NCI-H2107 treated with DMSO at 0.1 percent for 48 hours (cell line): Measurements from ENCODE around the gene CNPY3.
"Not testable (repeated sequence)": the region's sequence is repeated elsewhere in the genome, so short reads cannot be mapped to it uniquely, and the experiment has no call there.

Experiments
- DNase-seq: peaks from one replicate; lab custom pipeline; 2025; ENCODE audit not compliant: unreplicated experiment; lab: John Stamatoyannopoulos, UW

Gene CNPY3

DNA sequence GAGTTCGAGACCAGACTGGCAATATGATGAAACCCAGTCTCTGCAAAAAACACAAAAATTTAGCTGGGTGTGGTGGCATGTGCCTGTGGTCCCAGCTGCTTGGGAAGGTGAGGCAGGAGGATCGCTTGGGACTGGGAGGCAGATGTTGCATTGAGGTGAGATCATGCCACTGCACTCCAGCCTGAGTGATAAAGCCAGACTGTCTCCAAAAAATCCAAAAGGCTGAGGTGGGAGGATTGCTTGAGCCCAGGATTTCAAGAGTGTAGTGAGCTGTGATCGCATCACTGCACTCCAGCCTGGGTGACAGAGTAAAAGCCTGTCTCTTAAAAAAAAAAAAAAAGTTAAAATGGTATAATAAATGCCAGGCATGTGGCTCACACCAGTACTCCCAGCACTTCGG is 14.7 kb upstream of the CNPY3 start:
- no peak for DNase-seq

DNA sequence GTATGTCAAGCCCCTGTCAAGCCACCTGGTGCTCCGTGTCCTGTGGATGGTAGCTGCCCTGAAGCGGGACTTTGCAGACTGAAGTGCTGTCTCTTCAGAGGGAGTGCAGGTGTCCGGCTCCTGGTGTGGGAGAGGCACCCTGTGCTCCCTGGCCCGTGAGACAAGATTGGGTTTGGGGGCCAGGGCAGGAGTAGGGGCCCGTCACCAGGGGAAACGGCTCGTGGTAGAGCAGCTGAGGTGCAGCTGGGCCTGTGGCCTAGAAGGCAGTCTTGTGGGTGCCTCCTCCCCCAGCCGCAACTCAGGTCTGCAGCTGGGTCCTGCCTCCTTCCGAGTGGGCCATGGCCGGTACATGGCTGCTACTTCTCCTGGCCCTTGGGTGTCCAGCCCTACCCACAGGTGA is 13.5 kb upstream of the CNPY3 start, which contains the start of gene PTCRA:
Gene PTCRA (plus strand): TSS at position 322 of the 400 bp plus-strand sequence. CDS start 17 bp downstream, at position 339.
- no peak for DNase-seq

DNA sequence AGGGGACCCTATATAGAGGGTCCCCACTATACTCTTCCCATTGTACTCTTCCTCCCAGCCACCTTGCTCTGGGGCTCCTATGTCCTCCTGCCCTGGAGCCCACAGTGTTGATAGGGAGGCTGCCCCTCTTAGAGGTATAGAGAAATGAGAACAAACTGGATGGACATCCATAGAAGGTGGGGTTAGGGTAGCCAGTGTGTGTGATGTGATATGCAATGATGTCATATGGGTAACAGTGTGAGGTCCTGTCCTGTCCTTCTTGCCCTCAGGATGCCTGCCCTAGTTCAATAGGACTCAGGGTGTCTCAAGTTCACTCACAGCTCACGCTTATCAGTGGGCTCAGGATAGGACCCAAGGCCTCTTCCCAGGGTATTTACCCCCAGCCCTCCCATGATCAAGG is 13.0 kb upstream of the CNPY3 start:
- DNase-seq: no peak

DNA sequence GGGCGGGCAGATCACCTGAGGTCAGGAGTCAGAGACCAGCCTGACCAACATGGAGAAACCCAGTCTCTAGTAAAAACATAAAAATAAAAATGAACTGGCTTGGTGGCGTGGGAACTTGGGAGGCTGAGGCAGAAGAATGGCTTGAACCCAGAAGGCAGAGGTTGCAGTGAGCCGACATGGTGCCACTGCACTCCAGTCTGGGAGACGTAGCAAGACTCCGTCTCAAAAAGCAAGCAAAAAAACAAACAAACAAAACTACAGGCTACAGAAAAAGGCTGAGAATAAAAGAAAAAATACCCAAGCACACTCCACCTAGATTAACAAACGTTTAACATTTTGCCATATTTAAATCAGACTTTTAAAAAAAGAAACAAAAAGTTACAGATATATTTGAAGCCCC is 7.5 kb upstream of the CNPY3 start:
- DNase-seq: no peak

DNA sequence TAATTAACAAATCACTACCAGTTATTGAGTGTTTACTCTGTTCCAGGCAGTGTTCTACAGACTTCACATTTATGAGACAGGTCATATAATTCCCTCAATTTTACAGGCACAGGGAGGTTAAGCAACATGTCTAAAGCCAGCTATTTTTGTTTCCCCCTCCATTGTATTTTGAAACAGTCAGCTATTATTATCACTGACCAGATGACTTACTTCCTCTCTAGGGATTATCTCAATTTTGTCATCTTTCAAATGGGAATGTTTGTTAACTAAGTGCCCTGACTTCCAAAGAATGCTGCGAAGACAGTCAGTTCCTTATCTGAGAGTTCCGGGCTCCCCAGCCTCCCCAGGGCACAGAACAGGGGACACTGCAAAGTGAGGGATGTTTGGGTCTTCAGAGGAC is 5.6 kb upstream of the CNPY3 start:
- DNase-seq: no peak

DNA sequence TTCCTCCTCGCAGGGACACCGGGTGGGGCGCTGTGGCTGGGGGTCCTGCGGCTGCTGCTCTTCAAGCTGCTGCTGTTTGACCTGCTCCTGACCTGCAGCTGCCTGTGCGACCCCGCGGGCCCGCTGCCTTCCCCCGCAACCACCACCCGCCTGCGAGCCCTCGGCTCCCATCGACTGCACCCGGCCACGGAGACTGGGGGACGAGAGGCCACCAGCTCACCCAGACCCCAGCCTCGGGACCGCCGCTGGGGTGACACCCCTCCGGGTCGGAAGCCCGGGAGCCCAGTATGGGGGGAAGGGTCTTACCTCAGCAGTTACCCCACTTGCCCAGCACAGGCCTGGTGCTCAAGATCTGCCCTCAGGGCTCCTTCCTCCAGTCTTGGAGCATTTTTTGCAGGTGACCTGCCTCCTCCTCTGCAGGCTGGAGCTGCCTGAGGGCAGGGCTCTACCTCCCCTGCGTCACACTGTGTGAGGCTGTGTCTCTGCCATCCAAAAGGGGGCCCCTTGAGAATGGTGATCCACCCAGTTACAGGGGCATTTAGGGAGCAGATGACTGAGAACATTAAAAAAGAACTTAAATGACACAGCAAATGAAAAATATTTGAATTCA is 3.9 kb upstream of the CNPY3 start:
- no peak for DNase-seq

DNA sequence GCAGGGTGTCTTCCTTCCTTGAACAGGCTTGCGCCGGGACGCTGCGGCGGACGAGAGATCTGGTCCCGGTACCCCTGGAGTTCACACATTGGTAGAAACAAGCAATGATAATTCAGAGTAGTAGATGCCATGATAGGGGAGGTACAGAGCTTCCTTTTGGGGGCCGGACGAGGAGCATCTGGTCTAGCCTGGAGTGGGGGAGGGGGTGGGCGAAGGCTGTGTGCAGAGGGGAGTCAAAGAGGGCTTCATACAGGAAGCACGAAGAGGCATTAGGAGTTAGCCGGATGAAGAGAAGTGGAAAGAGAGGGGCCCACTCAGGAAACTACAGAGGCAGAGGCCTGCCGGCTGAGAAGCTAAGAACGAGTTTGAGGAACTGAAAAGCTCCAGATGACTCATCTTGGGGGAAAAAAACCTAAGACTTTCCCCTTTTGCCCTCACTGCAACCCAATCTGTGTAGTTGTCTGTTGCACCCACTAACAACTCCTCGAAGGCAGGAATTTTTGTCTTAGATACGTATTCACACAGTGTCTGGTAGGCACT is 611 bp downstream of the CNPY3 start:
- DNase-seq: no peak

DNA sequence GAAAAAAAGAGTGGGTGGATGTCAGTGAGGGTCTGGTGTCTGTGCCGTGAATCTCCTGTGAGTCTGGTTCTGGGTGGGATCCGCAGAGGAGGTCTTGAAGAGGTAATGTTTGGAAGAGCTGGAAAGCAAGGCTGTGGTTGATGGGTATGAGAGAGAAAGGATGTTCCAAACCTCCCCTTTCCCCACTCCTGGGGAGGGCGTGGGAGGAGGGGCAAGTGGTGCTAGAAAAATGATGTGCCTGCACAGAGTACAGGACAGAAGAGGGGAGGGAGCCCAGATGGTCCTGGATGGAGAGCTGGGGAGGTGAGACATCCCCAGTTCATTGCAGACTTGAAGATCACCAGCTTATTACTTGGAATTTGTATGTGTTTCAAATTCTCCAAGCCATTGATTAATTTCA is 3.1 kb downstream of the CNPY3 start:
- DNase-seq: no peak

DNA sequence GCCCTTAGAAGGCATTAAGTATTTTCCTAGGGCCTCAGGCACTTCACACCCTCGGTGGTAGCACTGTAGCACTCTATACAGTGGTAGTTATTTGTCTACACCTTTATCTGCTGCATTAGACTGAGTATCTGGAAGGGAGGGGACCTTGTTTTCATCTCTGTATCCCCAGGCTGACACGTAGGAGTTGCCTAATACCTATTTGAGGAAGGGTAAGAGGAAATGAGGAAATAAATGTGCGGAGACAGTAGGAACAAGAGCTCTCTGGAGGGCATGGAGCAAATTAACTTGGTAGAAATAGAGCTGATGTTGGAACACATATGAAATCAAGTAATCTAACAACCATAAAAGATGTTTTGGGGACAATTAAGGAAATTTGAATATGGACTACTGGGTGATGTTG is 3.9 kb downstream of the CNPY3 start:
- no peak for DNase-seq

DNA sequence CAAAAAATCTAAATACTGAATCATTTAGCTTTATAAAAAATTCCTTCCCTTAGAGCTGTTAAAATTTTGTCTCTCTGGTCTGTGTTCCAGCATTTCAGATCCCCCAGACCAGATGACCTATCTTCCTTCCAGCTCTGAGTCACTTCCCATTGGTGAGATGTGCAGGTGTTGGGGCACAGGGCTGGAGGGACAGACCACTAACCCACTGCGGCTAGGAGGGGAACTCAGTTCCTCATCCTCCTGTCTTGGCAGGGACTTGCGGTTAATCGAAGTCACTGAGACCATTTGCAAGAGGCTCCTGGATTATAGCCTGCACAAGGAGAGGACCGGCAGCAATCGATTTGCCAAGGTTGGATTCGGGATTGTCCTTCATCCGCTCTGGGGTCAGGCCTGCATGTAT is 6.0 kb downstream of the CNPY3 start:
- DNase-seq: no peak

DNA sequence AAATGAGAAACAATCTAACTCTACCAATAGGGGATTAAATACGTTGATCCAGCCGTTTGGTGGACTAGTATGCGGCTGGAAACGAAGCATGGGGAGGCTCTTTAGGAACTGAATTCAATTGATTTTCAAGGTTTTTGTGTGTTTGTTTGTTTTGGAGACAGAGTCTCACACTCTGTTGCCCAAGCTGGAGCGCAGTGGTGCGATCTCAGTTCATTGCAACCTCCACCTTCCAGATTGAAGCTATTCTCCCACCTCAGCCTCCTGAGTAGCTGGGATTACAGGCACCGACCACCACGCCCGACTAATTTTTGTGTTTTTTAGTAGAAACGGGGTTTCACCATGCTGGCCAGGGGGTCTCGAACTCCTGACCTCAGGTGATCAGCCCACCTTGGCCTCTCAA is 7.1 kb downstream of the CNPY3 start:
- DNase-seq: no peak

DNA sequence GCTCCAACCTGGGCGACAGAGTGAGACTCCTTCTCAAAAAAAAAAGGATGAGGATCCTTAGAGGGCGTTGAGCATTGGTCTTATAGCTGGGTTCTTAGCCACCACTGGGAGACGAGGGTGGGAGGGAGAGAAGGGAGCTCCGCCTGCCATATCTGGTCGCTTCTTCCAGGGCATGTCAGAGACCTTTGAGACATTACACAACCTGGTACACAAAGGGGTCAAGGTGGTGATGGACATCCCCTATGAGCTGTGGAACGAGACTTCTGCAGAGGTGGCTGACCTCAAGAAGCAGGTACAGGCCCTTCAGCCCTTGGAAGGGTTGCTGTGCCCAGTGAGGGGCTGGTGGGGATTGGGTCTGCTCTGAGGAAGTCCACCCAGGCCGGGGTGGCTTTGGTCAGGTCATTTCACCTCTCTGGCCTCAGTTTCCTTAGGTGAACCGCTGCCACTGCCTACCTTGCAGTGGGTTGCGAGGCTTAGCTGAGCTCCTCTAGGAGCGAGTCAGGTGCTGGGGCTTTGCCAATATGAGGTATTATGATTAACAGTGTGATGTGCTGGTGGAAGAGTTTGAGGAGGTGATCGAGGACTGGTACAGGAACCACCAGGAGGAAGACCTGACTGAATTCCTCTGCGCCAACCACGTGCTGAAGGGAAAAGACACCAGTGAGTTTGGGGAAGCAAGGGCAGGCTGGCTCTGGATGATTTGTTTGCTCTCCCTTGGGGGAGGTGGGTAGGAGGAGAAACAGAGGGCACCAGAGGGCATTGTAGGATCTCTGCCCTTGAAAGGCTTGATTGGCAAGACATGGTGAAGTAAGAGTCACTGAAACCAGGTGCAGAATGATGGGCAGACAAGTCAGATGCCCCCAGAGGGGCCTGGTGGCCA is 8.5 kb downstream of the CNPY3 start:
- DNase-seq: no peak

DNA sequence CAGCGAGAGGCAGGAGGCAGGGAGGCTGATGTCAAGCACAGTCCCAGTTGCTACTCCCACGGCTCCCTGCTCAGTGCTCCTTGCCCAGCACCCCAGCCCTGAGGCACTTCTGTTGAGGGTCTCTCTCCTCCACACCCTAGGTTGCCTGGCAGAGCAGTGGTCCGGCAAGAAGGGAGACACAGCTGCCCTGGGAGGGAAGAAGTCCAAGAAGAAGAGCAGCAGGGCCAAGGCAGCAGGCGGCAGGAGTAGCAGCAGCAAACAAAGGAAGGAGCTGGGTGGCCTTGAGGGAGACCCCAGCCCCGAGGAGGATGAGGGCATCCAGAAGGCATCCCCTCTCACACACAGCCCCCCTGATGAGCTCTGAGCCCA is 9.1 kb downstream of the CNPY3 start:
- DNase-seq: no peak

DNA sequence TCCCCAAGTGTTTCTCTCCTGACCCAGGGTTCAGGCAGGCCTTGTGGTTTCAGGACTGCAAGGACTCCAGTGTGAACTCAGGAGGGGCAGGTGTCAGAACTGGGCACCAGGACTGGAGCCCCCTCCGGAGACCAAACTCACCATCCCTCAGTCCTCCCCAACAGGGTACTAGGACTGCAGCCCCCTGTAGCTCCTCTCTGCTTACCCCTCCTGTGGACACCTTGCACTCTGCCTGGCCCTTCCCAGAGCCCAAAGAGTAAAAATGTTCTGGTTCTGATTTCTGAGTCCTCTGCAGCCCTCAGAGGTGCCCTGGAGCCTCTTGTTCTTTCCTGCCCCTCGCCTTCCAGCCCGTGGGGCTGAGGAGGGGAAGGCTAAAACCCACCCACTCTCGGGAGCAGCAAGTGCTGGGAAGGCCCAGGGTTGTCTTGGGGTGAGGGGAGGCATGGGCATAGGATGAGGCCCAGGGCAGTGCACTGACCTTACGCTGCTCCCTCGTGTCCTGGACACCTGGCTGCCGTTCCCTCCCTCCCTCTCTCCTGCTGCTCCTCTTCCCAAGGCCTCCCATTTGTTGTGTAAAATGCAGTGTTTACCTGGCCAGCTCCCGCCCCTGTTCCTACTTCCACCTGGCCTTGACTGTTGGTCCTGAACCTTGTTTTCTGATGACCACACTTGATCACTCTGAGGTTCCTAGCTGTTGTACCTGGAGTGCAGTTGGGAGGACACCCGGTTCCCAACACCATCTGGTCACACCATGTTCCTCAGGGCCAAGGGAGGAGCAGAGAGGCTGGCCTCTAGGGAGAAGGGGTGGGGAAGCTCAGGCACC is 9.9 kb downstream of the CNPY3 start:
- DNase-seq: no peak

DNA sequence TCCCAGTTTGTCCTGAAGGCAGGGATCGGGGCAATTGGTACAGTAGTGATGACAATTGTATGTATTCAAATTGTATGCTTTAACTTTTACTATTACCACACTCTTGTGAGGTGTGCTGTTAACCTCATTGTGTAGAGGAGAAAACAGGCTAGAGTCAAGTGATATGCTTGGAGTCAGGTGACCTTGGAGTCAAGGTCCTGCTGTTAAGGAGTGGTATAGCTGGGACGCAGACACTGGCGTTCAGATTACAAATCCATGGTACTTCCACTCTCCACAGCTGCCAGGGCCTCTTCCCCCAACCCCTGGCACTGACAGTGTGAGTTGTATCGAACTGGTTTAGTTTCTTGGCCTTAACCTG is 10.5 kb downstream of the CNPY3 start:
- no peak for DNase-seq

DNA sequence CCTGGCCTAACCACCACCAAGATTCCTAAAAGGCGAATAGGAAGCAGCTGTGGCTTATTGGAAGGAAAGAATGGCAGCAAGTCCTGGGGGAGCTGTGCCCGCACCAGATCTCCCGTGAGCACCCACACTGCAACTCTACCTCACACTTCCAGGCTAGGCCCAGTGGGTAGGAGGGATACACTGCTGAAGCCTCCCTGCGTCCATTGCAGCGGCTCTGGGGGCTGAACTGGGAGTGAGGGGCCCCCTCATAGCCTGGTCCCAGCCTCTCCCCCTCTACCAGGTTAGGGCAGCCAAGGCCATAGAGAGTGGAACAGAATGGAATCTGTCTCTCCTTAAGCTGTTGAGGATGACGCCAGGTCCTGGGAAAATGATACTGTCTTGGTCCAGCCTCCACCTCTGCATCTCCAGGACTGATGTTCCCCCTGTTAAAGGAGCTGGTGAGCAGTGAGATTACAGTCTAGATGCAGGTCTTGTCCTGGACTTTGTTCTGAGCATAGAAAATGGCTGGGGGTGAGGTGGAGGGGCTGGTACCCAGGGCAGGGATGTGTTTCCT is 11.3 kb downstream of the CNPY3 start:
- no peak for DNase-seq

DNA sequence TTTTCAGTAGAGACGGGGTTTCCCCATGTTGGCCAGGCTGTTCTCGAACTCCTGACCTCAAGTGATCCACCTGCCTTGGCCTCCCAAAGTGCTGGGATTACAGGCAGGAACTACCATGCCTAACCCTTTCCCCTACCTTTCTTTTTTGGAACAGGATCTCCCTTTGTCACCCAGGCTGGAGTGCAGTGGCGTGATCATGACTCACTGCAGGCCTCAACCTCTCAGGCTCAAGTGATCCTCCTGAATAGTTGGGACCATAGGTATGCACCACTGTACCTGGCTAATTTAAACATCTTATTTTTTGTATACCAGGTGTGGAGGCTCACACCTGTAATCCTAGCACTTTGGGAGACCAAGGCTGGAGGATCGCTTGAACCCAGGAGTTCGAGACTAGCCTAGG is 12.1 kb downstream of the CNPY3 start:
- not testable (repeated sequence) for DNase-seq

DNA sequence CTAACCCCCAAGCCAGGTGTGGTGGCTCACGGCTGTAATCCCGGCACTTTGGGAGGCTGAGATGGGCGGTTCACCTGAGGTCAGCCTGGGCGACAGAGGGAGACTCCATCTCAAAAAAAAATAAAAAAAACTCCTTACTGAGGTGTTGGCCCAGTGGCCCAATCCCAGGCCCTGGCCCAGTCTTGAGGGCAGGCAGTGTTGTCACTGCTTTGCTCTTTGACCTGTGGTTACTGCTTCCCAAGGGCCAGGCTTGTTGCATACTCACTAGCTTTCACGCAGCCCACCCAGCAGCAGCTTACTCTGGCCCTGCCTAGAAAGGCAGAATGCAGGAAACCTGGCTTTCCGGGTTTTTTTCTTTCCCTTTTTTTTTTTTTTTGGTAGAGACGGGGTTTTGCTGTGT is 13.2 kb downstream of the CNPY3 start:
- no peak for DNase-seq

DNA sequence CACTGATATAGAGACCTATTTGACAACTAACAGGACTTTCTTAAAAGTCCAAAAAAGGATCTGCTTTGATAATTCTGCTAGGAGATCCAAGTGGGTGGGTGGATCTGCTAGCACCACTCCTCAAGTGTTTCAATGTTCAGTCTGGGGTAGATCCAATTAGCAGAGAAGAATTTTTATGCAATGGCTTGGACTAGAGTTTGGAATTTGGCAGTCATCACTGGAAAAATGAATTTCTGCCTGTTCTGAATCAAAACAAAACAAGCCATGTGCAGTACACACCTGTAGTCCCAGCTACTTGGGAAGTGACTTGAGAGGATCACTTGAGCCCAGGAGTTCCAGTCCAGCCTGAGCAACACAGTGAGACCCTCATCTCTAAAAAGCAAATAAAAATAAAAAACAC is 18.7 kb downstream of the CNPY3 start:
- DNase-seq: no peak

DNA sequence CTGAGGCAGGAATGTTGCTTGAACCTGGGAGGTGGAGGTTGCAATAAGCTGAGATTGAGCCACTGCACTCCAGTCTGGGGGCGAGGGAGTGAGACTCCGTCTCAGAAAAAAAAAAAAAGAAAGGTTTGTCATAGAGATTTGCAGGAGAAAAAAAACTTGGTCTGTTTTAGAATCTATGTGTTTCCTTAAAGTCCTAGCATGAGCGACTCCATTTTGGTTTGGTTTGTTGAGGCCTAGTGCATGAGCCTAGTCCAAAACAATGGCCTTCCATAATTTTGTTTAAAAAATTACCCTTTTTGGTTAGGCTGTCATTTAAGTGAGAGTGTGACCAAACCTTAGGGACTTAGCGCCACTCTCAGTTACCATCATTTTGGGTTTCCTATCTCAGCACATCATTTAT is 23.1 kb downstream of the CNPY3 start:
- DNase-seq: no peak

DNA sequence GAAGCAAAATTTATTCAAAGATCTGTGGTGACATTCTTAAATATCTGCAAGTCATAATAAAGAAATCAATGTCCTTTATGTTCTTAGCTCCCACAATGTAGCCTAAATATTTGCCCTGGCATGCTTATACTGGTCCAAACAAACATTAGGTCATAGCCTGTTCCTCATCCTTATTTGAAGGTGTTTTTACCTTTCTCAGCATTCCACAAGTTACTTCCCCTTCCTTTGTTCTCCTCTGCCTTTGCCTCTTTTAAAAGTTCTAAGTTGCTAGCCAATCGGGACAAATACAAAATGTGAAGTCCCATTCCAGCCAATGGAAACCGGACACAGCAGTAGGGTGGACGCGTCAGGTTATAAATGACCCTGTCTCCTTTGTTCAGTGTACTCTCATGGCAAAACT is 25.1 kb downstream of the CNPY3 start:
- not testable (repeated sequence) for DNase-seq
